Thyroid gland (tissue), 4 donors: ENCODE data around the gene VPS33A.

Experiments used
- CTCF ChIP-seq, 6 experiments: fragments of 200-600 bp in 3 of 6; fragments of 450-650 bp in 3 of 6; sonication (generic) in 3 of 6; IDR thresholded peaks; one replicate each; pipeline ENCODE4 v1.5.1; 2016 to 2019; ENCODE audit warnings: antibody characterized with exemption in 6 of 6, mild to moderate bottlenecking in 2 of 6, inconsistent platforms in 1 of 6, moderate library complexity in 1 of 6
- POLR2A ChIP-seq, 2 donors: fragments of 450-650 bp; IDR thresholded peaks; one replicate each; pipeline ENCODE4 v1.6.1; 2017; ENCODE audit warnings: antibody characterized with exemption in 2 of 2, mild to moderate bottlenecking in 2 of 2, moderate library complexity in 1 of 2

- TF ChIP-seq CTCF (IDR thresholded peaks at IDR 0.05): no peak
- no peak for TF ChIP-seq POLR2A (IDR thresholded peaks at IDR 0.05)
Measured at GRCh38 chr12:122276242-122276641, 9.9 kb upstream of the VPS33A start.
